GM23338 (cell line): Measurements from ENCODE around the gene RNF43. TPM values are rescaled to one million over a fixed set of nuclear protein-coding genes. Genes with fewer than 3 reads are reported as not detected.

ENCODE experiments used
- ATAC-seq: fragments of 200-7000 bp; cut with Tn5 transposase; 3 replicates; pipeline ENCODE4 v1.9.1; 2020
- DNase-seq: peaks from one replicate; pipeline ENCODE4 v3.0.0-alpha.2; 2015; ENCODE audit warnings: low spot score
- H2AFZ ChIP-seq: fragments of 200-600 bp; sonication (generic); 2 replicates; pipeline ENCODE4 v1.8.0; 2016; ENCODE audit warnings: antibody characterized with exemption, mild to moderate bottlenecking, moderate library complexity
- H3F3A ChIP-seq: fragments of 200-600 bp; sonication (generic); replicated peaks from 2 replicates; pipeline ENCODE4 v1.8.0; 2017; ENCODE audit warnings: antibody characterized with exemption, mixed run types, low read depth
- H3K27ac ChIP-seq: fragments of 200-600 bp; sonication (generic); 2 replicates; pipeline ENCODE4 v1.6.1; 2016; ENCODE audit warnings: low read depth
- H3K27me3 ChIP-seq: fragments of 200-600 bp; sonication (generic); 2 replicates; pipeline ENCODE4 v1.8.0; 2016; ENCODE audit warnings: mild to moderate bottlenecking, mixed run types, moderate library complexity; ENCODE audit not compliant: insufficient read depth
- H3K36me3 ChIP-seq: fragments of 200-600 bp; sonication (generic); 2 replicates; pipeline ENCODE4 v1.8.0; 2016; ENCODE audit warnings: mild to moderate bottlenecking; ENCODE audit not compliant: insufficient read depth
- H3K4me1 ChIP-seq: fragments of 200-600 bp; sonication (generic); 2 replicates; pipeline ENCODE4 v1.8.0; 2016; ENCODE audit warnings: mild to moderate bottlenecking, moderate library complexity; ENCODE audit not compliant: insufficient read depth
- H3K4me2 ChIP-seq: fragments of 200-600 bp; sonication (generic); 2 replicates; pipeline ENCODE4 v1.7.1; 2017; ENCODE audit warnings: mixed run types
- H3K4me3 ChIP-seq: fragments of 200-600 bp; sonication (generic); 2 replicates; pipeline ENCODE4 v1.6.1; 2016; ENCODE audit warnings: mixed run types
- H3K79me2 ChIP-seq: fragments of 200-600 bp; sonication (generic); replicated peaks from 2 replicates; pipeline ENCODE4 v1.8.0; 2017; ENCODE audit warnings: mild to moderate bottlenecking; ENCODE audit not compliant: insufficient read depth
- H3K9me2 ChIP-seq: fragments of 200-600 bp; sonication (generic); 2 replicates; pipeline ENCODE4 v1.8.0; 2017; ENCODE audit not compliant: insufficient read depth
- H4K20me1 ChIP-seq: fragments of 200-600 bp; sonication (generic); replicated peaks from 2 replicates; pipeline ENCODE4 v1.8.0; 2017; ENCODE audit warnings: mild to moderate bottlenecking; ENCODE audit not compliant: insufficient read depth
- H3K27ac Mint-ChIP-seq: 2 replicates; pipeline ENCODE4 v1.8.0; 2020; ENCODE audit warnings: inconsistent platforms, mild to moderate bottlenecking, moderate library complexity, mixed read lengths
- H3K27me3 Mint-ChIP-seq: 3 replicates; pipeline ENCODE4 v1.8.0; 2022; ENCODE audit warnings: low read depth, mild to moderate bottlenecking, moderate library complexity, mixed read lengths, inconsistent platforms; ENCODE audit not compliant: insufficient read depth, poor library complexity
- H3K36me3 Mint-ChIP-seq: 3 replicates; pipeline ENCODE4 v1.8.0; 2021; ENCODE audit warnings: low read depth, mild to moderate bottlenecking, inconsistent platforms, moderate library complexity, mixed read lengths
- H3K4me1 Mint-ChIP-seq: 3 replicates; pipeline ENCODE4 v1.8.0; 2020; ENCODE audit warnings: mild to moderate bottlenecking, inconsistent platforms, mixed read lengths
- H3K4me3 Mint-ChIP-seq: 3 replicates; pipeline ENCODE4 v1.8.0; 2021; ENCODE audit warnings: moderate library complexity, mild to moderate bottlenecking, inconsistent platforms, mixed read lengths
- H3K9me3 Mint-ChIP-seq: 3 replicates; pipeline ENCODE4 v1.8.0; 2020; ENCODE audit warnings: moderate library complexity, mild to moderate bottlenecking, inconsistent platforms, mixed read lengths
- CREB1 ChIP-seq: fragments of 250-450 bp; sonication (Bioruptor Pico); IDR thresholded peaks from 2 replicates; pipeline ENCODE4 v1.5.0; 2020; ENCODE audit warnings: low read depth, mild to moderate bottlenecking, moderate library complexity
- EZH2 ChIP-seq: fragments of 200-600 bp; sonication (generic); IDR thresholded peaks from one replicate; pipeline ENCODE4 v1.8.0; 2017; ENCODE audit warnings: antibody characterized with exemption, mild to moderate bottlenecking, low read depth; ENCODE audit not compliant: unreplicated experiment
- EZH2phosphoT487 ChIP-seq: fragments of 200-600 bp; sonication (generic); IDR thresholded peaks from one replicate; pipeline ENCODE4 v1.8.1; 2018; ENCODE audit warnings: antibody characterized with exemption; ENCODE audit not compliant: unreplicated experiment
- JUNB ChIP-seq: IDR thresholded peaks from one replicate; pipeline ENCODE4 v1.6.1; 2016; ENCODE audit warnings: antibody characterized with exemption; ENCODE audit not compliant: unreplicated experiment
- NANOG ChIP-seq: IDR thresholded peaks from 2 replicates; pipeline ENCODE4 v1.6.1; 2016; ENCODE audit warnings: antibody characterized with exemption, borderline replicate concordance
- POLR2AphosphoS5 ChIP-seq: IDR thresholded peaks from 2 replicates; pipeline ENCODE4 v1.6.1; 2016; ENCODE audit warnings: antibody characterized with exemption, low read depth
- STAT1 ChIP-seq: IDR thresholded peaks from one replicate; pipeline ENCODE4 v1.6.1; 2016; ENCODE audit warnings: antibody characterized with exemption; ENCODE audit not compliant: unreplicated experiment
- ZNF114 ChIP-seq: fragments of 250-450 bp; sonication (Bioruptor Pico); IDR thresholded peaks from 2 replicates; pipeline ENCODE4 v1.5.0; 2020; ENCODE audit warnings: mild to moderate bottlenecking, moderate library complexity
- ZNF331 ChIP-seq: fragments of 250-450 bp; sonication (Bioruptor Pico); IDR thresholded peaks from 2 replicates; pipeline ENCODE4 v1.5.0; 2020; ENCODE audit warnings: low read depth, mild to moderate bottlenecking, moderate library complexity
- polyA plus RNA-seq: library from polyadenylated mRNA; unstranded; fragments of >200 nt; fragmentation: Nextera tagmentation; extraction: Ambion mirVana; gene quantifications from 2 replicates; pipeline ENCODE4 v1.2.1, GENCODE V29; 2016
- total RNA-seq: library from RNA; depleted of rRNA; stranded (reverse); fragments of >200 nt; shearing (Covaris generic); gene quantifications from 2 replicates; pipeline ENCODE4 v1.2.3, GENCODE V29; 2014
- TF ChIP-seq, protein P1 (sequence below), 2 experiments: fragments of 200-600 bp in 1 of 2; sonication (generic) in 1 of 2; conservative IDR thresholded peaks; 2 replicates each; pipeline versions ENCODE4 v1.5.1 to v1.6.1; 2016 to 2017; ENCODE audit warnings: antibody characterized with exemption in 2 of 2, low read depth in 2 of 2, mild to moderate bottlenecking in 2 of 2, moderate library complexity in 1 of 2
- TF ChIP-seq, protein P2 (sequence below): IDR thresholded peaks from one replicate; pipeline ENCODE4 v1.6.1; 2018; ENCODE audit warnings: antibody characterized with exemption; ENCODE audit not compliant: unreplicated experiment
- TF ChIP-seq, protein P3 (sequence below): IDR thresholded peaks from 2 replicates; pipeline ENCODE4 v1.6.1; 2016; ENCODE audit warnings: antibody characterized with exemption

The RNF43 gene
- total and polyA plus RNA-seq, 2 experiments from 2014 or later, result 0.58 to 2.2 TPM

DNA sequence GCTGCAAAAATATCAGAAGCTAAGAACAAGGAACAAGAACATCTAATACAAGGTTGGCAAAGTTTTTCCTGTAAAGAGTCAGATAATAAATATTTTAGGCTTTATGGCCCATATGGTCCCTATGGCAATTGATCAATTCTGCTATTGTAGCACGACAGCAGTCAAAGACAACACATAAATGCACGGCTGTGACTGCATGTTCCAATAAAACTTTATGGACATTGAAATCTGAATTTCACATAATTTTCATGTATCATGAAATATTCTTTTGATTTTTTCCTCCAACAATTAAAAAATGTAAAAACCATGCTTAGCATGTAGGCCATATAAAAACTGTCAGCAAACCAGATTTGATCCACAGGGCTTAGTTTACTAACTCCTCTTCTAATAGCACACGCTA lies 10.5 kb upstream of the RNF43 start:
- H4K20me1 ChIP-seq, result no peaks in the 10 kb centered on the region
- Mint-ChIP-seq H3K4me3 (no peak overlapping the region), H3K27me3 (no peaks in the 10 kb centered on the region), H3K9me3 (no peaks in the 10 kb centered on the region), H3K4me1 (no peaks in the 10 kb centered on the region), H3K27ac (no peak overlapping the region), H3K36me3 (no peaks in the 10 kb centered on the region)
- H3K4me2 ChIP-seq, result no peak overlapping the region
- no peaks in the 10 kb centered on the region for H3K79me2 ChIP-seq
- no peak overlapping the region for H2AFZ ChIP-seq
- H3K4me3 ChIP-seq, result no peak overlapping the region
- H3K4me1 ChIP-seq, result no peaks in the 10 kb centered on the region
- no peak for TF ChIP-seq EZH2
- TF ChIP-seq ZNF114, result no peak
- no peak for TF ChIP-seq EZH2phosphoT487
- TF ChIP-seq, protein P1, sequence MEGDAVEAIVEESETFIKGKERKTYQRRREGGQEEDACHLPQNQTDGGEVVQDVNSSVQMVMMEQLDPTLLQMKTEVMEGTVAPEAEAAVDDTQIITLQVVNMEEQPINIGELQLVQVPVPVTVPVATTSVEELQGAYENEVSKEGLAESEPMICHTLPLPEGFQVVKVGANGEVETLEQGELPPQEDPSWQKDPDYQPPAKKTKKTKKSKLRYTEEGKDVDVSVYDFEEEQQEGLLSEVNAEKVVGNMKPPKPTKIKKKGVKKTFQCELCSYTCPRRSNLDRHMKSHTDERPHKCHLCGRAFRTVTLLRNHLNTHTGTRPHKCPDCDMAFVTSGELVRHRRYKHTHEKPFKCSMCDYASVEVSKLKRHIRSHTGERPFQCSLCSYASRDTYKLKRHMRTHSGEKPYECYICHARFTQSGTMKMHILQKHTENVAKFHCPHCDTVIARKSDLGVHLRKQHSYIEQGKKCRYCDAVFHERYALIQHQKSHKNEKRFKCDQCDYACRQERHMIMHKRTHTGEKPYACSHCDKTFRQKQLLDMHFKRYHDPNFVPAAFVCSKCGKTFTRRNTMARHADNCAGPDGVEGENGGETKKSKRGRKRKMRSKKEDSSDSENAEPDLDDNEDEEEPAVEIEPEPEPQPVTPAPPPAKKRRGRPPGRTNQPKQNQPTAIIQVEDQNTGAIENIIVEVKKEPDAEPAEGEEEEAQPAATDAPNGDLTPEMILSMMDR (conservative IDR thresholded peaks at IDR 0.05; ENCODE audit: low read depth in 2 of 2), result no peak
- TF ChIP-seq JUNB, result no peak
- H3K9me2 ChIP-seq, result no peaks in the 10 kb centered on the region
- H3K27ac ChIP-seq, result no peak overlapping the region
- DNase-seq (no peak), ATAC-seq (no peak)
- H3F3A ChIP-seq, result no peaks in the 10 kb centered on the region
- H3K27me3 ChIP-seq, result no peaks in the 10 kb centered on the region
- no peaks in the 10 kb centered on the region for H3K36me3 ChIP-seq

DNA sequence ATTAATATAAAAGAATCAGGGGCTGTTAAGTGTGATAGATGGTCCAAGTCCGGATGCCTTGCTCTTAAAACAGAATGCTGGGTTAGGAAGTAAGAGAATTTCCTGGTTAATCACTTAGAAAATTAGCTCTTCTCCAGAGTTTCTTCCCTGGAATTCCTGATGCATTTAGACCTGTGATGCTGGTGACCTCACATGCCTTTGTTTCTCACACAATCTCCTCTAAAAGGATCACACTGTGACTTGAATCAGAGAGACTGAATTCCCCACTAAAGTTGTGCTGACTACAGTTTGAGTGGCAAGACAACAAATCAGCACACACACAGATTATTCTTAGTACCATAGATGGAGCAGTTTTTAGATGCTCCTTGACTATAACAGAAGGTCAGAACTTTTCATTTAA lies 4.4 kb upstream of the RNF43 start:
- Mint-ChIP-seq H3K27me3 (no peaks in the 10 kb centered on the region), H3K4me3 (no peak overlapping the region), H3K36me3 (no peaks in the 10 kb centered on the region), H3K9me3 (no peaks in the 10 kb centered on the region), H3K4me1 (peaks cover 14% of the 10 kb centered on the region), H3K27ac (no peak overlapping the region)
- Histone ChIP-seq H3K27me3 (no peaks in the 10 kb centered on the region), H3K4me3 (no peak overlapping the region), H3K36me3 (no peaks in the 10 kb centered on the region), H3F3A (no peaks in the 10 kb centered on the region), H3K79me2 (no peaks in the 10 kb centered on the region), H2AFZ (0 out of 2 replicates have a peak overlapping the region, but pooled peaks have one; percentile 0), H3K27ac (no peak overlapping the region), H3K4me2 (no peak overlapping the region), H3K4me1 (peaks cover 5% of the 10 kb centered on the region; the same call in 1 of the 2 replicates), H3K9me2 (no peaks in the 10 kb centered on the region), H4K20me1 (no peaks in the 10 kb centered on the region)
- DNase-seq (peak; percentile 27), ATAC-seq (no peak)
- TF ChIP-seq POLR2AphosphoS5 (no peak), CREB1 (CRISPR knock-in tag) (no peak), STAT1 (no peak), NANOG (no peak), ZNF331 (CRISPR knock-in tag) (no peak)
- TF ChIP-seq, protein P2, sequence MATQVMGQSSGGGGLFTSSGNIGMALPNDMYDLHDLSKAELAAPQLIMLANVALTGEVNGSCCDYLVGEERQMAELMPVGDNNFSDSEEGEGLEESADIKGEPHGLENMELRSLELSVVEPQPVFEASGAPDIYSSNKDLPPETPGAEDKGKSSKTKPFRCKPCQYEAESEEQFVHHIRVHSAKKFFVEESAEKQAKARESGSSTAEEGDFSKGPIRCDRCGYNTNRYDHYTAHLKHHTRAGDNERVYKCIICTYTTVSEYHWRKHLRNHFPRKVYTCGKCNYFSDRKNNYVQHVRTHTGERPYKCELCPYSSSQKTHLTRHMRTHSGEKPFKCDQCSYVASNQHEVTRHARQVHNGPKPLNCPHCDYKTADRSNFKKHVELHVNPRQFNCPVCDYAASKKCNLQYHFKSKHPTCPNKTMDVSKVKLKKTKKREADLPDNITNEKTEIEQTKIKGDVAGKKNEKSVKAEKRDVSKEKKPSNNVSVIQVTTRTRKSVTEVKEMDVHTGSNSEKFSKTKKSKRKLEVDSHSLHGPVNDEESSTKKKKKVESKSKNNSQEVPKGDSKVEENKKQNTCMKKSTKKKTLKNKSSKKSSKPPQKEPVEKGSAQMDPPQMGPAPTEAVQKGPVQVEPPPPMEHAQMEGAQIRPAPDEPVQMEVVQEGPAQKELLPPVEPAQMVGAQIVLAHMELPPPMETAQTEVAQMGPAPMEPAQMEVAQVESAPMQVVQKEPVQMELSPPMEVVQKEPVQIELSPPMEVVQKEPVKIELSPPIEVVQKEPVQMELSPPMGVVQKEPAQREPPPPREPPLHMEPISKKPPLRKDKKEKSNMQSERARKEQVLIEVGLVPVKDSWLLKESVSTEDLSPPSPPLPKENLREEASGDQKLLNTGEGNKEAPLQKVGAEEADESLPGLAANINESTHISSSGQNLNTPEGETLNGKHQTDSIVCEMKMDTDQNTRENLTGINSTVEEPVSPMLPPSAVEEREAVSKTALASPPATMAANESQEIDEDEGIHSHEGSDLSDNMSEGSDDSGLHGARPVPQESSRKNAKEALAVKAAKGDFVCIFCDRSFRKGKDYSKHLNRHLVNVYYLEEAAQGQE, result no peak
- TF ChIP-seq, protein P3, sequence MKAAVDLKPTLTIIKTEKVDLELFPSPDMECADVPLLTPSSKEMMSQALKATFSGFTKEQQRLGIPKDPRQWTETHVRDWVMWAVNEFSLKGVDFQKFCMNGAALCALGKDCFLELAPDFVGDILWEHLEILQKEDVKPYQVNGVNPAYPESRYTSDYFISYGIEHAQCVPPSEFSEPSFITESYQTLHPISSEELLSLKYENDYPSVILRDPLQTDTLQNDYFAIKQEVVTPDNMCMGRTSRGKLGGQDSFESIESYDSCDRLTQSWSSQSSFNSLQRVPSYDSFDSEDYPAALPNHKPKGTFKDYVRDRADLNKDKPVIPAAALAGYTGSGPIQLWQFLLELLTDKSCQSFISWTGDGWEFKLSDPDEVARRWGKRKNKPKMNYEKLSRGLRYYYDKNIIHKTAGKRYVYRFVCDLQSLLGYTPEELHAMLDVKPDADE, result no peak
